Stimulated activated CD8-positive, alpha-beta memory T cell treated with anti-CD3 and anti-CD28 coated beads, Interleukin-7, amount 100 ng/mL, for 48 hours (primary cell): ENCODE results near the gene PTGIR.

Experiments
- DNase-seq, 2 donors: peaks; one replicate each; pipeline ENCODE4 v3.0.0-alpha.2; 2020; ENCODE audit warnings: low read depth in 1 of 2; ENCODE audit errors: extremely low read depth in 1 of 2

PTGIR gene

DNA sequence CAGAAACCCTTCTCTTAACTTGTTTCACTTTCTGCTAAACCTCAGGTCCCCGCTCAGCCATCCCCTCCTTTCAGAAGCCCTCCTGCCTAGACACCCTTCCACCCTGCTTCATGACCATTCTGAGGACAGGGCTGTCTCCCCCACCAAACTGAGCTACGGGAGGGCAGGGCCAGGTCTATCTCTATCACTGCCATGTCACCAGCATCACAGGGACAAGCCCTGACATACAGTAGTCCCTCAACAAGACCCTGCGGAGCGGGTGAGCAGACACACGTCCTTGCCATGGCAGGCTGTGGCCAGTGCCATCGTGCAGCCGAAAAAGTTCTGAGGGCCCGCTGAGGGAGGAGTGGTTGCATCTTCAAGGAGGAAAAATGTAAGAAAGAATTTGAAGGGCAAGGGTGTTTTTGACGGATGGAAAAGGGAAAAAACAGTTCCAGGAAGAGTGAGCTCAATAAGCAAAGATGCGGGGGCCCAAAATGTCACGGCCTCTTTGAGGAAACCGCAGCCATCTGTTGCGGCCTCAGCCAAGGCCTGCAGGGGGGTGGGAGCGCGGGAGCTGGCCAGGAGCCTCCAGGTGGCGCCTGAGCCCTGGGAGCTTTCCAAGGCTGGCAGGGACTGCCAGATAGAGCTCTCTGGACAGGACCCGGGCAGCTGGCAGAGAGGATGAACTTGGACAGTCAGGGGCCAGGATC, 8.1 kb downstream of the PTGIR start:
- DNase-seq: peak; percentile 49 to 68

GRCh38 chr19:46615966-46616365, 8.9 kb downstream of the PTGIR start:
- no peak for DNase-seq

GRCh38 chr19:46614114-46614722, 10.7 kb downstream of the PTGIR start:
- peak in 1 of 2 donors; percentile 70 for DNase-seq

- no peak for DNase-seq
Observed at GRCh38 chr19:46613525-46613924, 11.4 kb downstream of the PTGIR start.

DNA sequence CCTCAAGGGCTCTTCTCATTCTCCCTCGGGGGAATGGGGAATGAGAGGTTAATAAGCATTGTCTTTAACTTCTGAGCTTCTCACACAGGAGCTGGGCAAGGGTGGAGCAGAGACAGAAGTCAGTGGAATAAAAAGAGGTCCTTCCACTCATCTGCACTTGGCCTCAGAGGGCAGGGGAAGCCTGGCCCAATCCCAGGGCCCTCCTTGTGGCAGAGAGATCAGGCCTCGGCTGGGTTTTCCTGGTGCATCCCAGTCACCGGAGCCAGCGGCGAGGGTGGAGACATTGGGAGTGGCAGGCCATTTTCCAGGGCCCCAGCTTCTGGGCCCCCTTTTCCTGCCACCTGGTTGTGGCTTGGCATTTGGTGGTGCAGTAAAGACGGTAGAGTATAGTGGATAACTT, 13.1 kb downstream of the PTGIR start:
- no peak for DNase-seq

DNA sequence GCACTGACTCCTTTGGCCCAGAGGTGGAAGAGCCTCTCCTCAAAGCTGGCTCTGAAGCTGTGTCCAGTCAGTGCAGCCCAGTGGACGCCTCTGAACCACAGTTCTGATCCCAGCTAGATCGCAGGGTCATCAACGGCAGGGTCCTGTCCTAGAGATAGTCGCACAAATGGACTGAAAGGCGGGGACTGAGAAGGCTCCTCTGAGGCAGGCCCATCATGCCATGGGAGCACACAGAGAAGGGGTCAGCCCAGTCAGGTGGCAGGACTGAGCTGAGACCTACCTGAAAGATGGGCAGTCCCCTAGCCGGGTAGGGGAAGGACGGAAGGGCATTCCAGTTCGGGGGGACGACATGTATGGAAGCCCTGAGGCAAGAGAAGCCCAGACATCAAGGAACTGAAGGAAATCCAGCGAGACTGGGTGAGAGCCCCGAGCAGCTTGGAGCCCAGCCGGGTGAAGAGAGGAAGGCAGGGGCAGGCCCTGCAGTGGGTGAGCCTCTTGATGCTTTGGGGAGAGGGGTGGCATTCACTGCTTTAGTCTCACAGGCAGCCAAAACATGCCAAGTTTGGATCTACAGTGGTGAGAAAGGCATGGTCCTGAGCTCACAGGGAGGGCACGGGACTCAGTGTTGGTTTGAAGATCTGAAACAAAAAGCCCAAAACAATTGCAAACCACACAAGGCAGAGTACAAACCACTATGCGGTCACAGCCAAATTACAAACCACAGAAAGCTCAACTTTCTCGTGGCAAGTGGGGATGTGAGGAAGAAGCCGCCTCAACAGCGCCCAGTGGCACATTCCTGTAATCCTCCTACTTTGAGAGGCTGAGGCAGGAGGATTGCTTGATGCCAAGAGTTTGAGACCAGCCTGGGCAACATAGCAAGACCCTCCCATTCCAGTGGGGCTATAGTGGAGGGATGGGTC, 13.8 kb downstream of the PTGIR start:
- no peak for DNase-seq

- DNase-seq: no peak
Observed at GRCh38 chr19:46610413-46610775, 14.5 kb downstream of the PTGIR start.

GRCh38 chr19:46609511-46610412, 15.1 kb downstream of the PTGIR start:
- DNase-seq: no peak

DNA sequence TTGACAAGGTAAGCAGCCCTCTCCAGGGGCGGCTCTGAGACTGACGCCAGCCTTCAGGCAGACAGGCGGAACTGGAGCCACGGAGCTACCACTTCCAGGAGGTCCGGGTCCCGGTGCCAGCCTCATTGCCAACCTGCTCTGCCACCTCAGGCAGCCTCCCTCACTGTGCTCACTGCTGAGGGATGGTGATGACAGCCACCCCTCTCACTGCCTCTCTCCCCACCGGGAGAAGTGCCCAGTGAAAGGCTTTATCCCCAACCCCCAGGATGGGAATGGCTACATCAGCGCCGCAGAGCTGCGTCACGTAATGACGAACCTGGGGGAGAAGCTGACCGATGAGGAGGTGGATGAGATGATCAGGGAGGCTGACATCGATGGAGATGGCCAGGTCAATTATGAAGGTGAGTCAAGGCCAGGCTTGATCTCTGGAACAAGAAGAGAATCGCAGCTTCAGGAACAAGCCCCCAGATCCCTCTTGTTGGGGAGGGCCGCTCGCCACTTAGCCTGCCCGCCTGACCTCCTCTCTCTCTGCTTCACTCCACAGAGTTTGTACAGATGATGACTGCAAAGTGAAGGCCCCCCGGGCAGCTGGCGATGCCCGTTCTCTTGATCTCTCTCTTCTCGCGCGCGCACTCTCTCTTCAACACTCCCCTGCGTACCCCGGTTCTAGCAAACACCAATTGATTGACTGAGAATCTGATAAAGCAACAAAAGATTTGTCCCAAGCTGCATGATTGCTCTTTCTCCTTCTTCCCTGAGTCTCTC, 16.1 kb downstream of the PTGIR start:
- DNase-seq: no peak

DNA sequence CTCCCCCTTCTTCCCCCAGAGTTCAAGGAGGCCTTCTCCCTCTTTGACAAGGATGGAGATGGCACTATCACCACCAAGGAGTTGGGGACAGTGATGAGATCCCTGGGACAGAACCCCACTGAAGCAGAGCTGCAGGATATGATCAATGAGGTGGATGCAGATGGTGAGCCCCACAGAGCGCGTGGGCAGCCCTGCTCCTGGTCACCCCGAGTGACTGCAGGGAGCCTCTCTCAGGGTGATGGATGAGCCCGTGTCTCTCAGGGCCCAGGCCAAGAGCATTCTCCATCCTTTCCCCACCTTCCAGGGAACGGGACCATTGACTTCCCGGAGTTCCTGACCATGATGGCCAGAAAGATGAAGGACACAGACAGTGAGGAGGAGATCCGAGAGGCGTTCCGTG, 16.7 kb downstream of the PTGIR start:
- DNase-seq: no peak

- no peak for DNase-seq
Observed at GRCh38 chr19:46607448-46607841, 17.4 kb downstream of the PTGIR start.

- no peak for DNase-seq
Observed at GRCh38 chr19:46606681-46607447, 18.0 kb downstream of the PTGIR start.

- DNase-seq: no peak
Observed at GRCh38 chr19:46606019-46606418, 18.9 kb downstream of the PTGIR start.

DNA sequence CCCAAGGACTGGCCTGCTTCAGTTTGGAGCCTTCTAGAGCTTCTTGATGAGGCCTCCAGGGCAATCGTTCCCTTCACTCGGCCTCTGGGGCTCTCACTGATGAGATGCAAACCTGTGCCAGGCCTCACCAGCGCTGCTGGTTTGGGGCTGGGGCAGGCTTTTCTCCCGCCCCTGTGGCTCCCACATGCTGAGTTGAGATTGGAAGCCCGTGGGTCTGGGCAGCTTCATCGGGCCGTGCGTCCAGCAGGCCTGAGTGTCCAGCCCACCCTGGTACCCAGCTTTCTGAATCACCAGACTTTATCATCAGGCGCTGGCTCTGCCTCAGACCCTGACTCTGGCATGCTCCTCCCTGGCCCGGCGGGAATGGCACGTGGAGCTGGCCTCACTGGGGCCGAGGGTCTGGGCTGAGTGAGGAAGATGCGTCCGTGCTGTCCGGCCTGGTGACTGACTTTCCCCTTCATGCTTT, 19.5 kb downstream of the PTGIR start:
- no peak for DNase-seq

- DNase-seq: no peak
Observed at GRCh38 chr19:46604781-46605355, 20.0 kb downstream of the PTGIR start.

DNA sequence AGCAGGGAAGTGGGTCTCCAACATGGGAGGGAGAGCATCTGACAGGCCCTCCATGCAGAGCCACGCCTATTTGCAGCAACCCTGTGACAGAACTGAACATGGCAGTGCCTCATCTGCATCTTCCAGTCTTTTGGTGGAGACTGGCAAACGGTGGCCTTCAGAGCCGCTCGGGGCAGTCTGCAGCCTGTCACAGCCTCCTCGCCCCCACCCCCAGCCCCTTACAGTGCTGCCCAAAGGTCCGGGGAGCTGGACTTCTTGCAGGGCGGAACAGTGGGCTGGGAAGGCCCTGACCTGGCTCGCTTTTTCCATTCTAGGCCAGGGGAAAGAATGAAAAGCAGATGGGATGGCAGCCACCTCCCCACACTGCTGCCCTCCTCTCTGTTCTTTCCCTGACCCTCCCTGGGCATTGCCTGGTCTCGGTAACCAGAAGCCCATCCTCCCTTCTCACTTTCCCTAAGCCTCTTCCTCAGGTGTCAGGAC, 21.1 kb downstream of the PTGIR start:
- no peak for DNase-seq

- DNase-seq: no peak
Observed at GRCh38 chr19:46603195-46603637, 21.7 kb downstream of the PTGIR start.

GRCh38 chr19:46602392-46603194, 22.3 kb downstream of the PTGIR start:
- peak in 1 of 2 donors; percentile 53 for DNase-seq
